ENCODE results near the gene EHMT1. TPM values are rescaled to one million over a fixed set of nuclear protein-coding genes. Genes with fewer than 3 reads are reported as not detected.

The EHMT1 gene
- polyA plus RNA-seq, 1 experiment, result 23.3 TPM

GRCh38 chr9:137702615-137703379, 84.0 kb downstream of the EHMT1 start:
- Histone ChIP-seq H3K4me3 (ENCODE audit: low read depth, low read length) (no peak overlapping the region), H3K36me3 (ENCODE audit: control insufficient read depth, insufficient read depth, low read length) (no peaks in the 10 kb centered on the region), H3K27me3 (ENCODE audit: control insufficient read depth, insufficient read depth, low read length) (no peaks in the 10 kb centered on the region)
- TF ChIP-seq CTCF (IDR thresholded peaks at IDR 0.05; ENCODE audit: insufficient read depth, low read depth, low read length), result no peak
- ChIA-PET CTCF (interaction anchor here (0.6 to 1.5 kb wide), 3 partner anchors 18 to 42 kb away, joined by 3 to 4 read pairs (median 3); no protein-coding TSS in a partner anchor), POLR2A (no interaction called here)
- DNase-seq (ENCODE audit: low read depth), result no peak

- ChIA-PET POLR2A (no interaction called here), CTCF (interaction anchor here (1.2 kb wide), 1 partner anchor 17 kb away, joined by 3 read pairs; no protein-coding TSS in a partner anchor)
- TF ChIP-seq CTCF (IDR thresholded peaks at IDR 0.05; ENCODE audit: insufficient read depth, low read depth, low read length), result no peak
- Histone ChIP-seq H3K36me3 (ENCODE audit: control insufficient read depth, insufficient read depth, low read length) (no peaks in the 10 kb centered on the region), H3K4me3 (ENCODE audit: low read depth, low read length) (no peak overlapping the region), H3K27me3 (ENCODE audit: control insufficient read depth, insufficient read depth, low read length) (no peaks in the 10 kb centered on the region)
- DNase-seq (ENCODE audit: low read depth), result no peak
These were observed 85.2 kb downstream of the EHMT1 start for GRCh38 chr9:137703842-137704508.

DNA sequence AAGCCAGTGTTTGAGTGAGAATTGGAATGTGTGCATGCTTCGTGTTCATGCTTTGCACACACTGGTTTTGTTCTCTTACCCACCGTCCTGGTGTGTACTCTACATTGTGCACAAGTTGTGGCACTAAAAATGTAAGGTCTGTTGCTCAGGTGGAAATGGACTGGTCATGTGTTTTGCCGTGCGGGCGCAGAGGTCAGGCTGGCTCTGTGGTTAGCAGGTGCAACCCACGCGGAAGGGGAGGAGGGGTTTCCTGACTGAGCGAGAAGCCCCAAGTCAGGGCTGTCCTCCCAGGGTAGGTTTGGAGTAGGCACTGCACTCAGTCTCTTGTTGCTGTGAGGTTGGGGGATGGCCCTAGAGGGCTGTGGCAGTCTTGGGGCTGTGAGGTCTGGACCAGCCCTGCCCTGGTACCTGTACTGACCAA, 86.6 kb downstream of the EHMT1 start:
- Histone ChIP-seq H3K27me3 (ENCODE audit: control insufficient read depth, insufficient read depth, low read length) (no peaks in the 10 kb centered on the region), H3K36me3 (ENCODE audit: control insufficient read depth, insufficient read depth, low read length) (no peaks in the 10 kb centered on the region), H3K4me3 (ENCODE audit: low read depth, low read length) (no peak overlapping the region)
- ChIA-PET CTCF (no interaction called here), POLR2A (no interaction called here)
- DNase-seq (ENCODE audit: low read depth), result no peak
- TF ChIP-seq CTCF (IDR thresholded peaks at IDR 0.05; ENCODE audit: insufficient read depth, low read depth, low read length), result no peak

GRCh38 chr9:137705906-137706305, 87.1 kb downstream of the EHMT1 start:
- no peaks in the 10 kb centered on the region for H3K36me3 ChIP-seq (ENCODE audit: control insufficient read depth, insufficient read depth, low read length)
- H3K27me3 ChIP-seq (ENCODE audit: control insufficient read depth, insufficient read depth, low read length), result no peaks in the 10 kb centered on the region
- ChIA-PET CTCF (no interaction called here), POLR2A (no interaction called here)
- no peak for DNase-seq (ENCODE audit: low read depth)
- no peak overlapping the region for H3K4me3 ChIP-seq (ENCODE audit: low read depth, low read length)
- no peak for TF ChIP-seq CTCF (IDR thresholded peaks at IDR 0.05; ENCODE audit: insufficient read depth, low read depth, low read length)

DNA sequence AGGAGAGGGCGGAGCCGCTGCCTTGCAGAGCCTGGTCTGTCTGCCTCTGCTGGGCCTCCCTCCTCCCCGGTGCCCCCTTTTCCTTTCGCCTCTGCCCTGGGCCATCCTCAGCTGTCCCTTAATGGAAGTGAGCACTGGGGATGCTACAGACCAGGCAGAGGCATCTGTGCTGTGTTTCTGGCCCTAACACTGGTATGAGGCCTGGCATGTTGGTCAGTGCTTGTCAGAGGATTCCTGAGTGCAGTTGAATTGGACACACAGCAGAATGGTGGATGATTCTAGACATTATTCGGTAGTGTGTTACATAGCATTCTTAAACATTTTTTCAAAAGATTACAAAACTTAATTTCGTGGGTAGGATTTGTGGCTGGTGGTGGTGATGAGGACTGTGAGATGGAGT, 88.6 kb downstream of the EHMT1 start:
- H3K36me3 ChIP-seq (ENCODE audit: control insufficient read depth, insufficient read depth, low read length), result peaks cover 5% of the 10 kb centered on the region
- ChIA-PET POLR2A (no interaction called here), CTCF (no interaction called here)
- no peaks in the 10 kb centered on the region for H3K27me3 ChIP-seq (ENCODE audit: control insufficient read depth, insufficient read depth, low read length)
- TF ChIP-seq CTCF (IDR thresholded peaks at IDR 0.05; ENCODE audit: insufficient read depth, low read depth, low read length), result no peak
- DNase-seq (ENCODE audit: low read depth), result no peak
- H3K4me3 ChIP-seq (ENCODE audit: low read depth, low read length), result no peak overlapping the region
